GM19351 (cell line): Measurements from ENCODE around the gene XYLB.
"Not testable (repeated sequence)": the region's sequence is repeated elsewhere in the genome, so short reads cannot be mapped to it uniquely, and the experiment has no call there.

Source experiments
- ATAC-seq: cut with Tn5 transposase; IDR thresholded peaks from one replicate; pipeline ENCODE4 v1.9.1; 2021; ENCODE audit warnings: mild to moderate bottlenecking, moderate library complexity; ENCODE audit not compliant: unreplicated experiment

XYLB gene

GRCh38 chr3:38346587-38347410 lies at the start of gene XYLB:
Gene XYLB, plus strand, starts transcription at chr3:38346785. Its CDS starts 84 bp downstream, at chr3:38346869.
- peak; percentile 95 for ATAC-seq

DNA sequence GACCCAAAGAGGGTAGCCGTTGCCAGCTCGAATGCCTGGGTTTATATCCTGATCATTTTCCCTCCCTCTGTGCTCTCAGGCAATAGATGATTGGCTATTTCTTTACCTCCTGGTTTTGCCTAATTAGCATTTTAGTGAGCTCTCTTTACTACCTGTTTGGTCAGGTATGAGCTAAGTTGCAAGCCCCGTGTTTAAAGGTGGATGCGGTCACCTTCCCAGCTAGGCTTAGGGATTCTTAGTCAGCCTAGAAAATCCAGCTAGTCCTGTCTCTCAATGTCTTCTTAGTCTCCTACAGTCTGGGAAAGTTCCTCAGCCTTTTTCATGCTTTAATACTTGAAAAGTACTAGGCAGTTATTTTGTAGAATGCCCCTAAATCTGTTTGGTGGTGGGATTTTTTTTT lies 49.5 kb upstream of the XYLB start:
- not testable (repeated sequence) for ATAC-seq

DNA sequence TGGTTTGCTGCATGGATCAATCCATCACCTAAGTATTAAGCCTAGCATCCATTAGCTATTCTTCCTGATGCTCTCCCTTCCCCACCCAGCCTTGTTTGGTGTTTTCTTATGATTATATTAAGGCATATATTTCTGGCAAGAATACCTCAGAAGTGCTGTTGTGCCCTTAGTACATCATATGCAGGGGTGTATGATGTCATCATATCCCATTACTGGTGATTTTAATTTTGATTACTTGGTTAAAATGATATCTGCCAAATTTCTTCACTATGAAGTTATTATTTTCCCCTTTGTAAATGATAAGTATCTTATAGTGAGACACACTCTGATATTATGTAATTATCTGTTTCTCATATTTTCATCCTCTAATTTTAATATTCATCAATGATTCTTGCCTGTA lies 49.0 kb upstream of the XYLB start:
- no peak for ATAC-seq

GRCh38 chr3:38297947-38298711 lies 48.5 kb upstream of the XYLB start:
- no peak for ATAC-seq

GRCh38 chr3:38306941-38307340 lies 39.6 kb upstream of the XYLB start:
- no peak for ATAC-seq

- no peak for ATAC-seq
Observed at GRCh38 chr3:38307599-38307998, 39.0 kb upstream of the XYLB start.

- ATAC-seq: no peak
Observed at GRCh38 chr3:38308456-38308855, 38.1 kb upstream of the XYLB start.

- ATAC-seq: no peak
Observed at GRCh38 chr3:38311476-38311875, 35.1 kb upstream of the XYLB start.

- ATAC-seq: no peak
Observed at GRCh38 chr3:38311941-38312340, 34.6 kb upstream of the XYLB start.

DNA sequence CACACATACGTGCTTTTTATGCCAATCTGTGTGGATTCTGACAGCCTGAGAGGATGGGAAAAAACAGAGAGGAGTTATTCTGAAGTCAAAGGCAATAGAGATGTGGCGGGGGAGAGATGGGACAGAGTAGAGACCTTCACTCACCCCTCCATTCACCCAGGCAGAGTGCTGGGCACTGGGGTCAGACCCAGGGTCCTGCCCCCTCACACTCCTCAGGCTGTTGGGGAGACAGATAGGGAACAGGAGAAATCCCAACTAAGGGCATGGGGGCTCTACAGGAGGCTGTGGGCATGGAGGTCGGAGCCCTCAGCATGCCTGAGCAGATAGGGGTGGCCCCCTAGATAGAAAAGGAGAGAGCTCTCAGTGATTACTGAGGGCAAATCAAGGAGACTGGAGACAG lies 34.2 kb upstream of the XYLB start:
- no peak for ATAC-seq

DNA sequence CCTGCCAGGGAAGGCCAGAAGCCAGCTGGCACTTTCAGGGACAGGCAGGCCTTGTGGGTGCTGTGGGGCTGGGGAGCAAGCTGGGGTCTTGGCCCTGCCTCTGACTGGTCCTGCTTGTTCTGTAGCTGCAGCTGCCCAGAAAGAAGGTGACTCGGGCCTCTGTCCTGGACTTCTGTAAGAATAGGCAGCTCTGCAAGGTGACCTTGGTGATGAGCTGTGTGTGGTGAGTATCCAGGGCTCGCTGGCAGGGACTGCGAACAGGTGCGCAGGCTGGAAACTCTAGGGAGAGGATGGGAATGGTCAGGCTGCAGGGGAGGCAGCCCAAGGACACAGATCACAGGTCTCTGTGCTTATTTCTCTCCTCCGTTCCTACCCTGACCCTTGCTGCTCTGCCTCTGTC lies 33.3 kb upstream of the XYLB start:
- no peak for ATAC-seq

DNA sequence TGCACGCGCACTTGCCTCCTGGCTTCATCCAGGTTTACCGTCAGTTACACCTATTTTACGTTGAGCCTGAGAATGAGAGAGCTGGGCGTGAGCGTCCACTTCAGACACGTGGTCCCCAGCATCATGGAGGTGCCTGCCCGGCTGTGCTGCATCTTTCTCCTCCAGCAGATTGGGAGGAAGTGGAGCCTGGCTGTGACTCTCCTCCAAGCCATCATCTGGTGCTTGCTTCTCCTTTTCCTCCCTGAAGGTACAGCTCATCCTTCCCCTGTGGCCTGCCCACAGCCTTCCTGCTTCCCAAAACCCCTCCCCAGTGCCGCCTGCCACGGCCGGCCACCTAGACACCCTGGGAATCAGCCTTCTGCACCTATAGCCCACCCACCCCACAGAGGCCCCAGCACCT lies 32.9 kb upstream of the XYLB start:
- no peak for ATAC-seq

DNA sequence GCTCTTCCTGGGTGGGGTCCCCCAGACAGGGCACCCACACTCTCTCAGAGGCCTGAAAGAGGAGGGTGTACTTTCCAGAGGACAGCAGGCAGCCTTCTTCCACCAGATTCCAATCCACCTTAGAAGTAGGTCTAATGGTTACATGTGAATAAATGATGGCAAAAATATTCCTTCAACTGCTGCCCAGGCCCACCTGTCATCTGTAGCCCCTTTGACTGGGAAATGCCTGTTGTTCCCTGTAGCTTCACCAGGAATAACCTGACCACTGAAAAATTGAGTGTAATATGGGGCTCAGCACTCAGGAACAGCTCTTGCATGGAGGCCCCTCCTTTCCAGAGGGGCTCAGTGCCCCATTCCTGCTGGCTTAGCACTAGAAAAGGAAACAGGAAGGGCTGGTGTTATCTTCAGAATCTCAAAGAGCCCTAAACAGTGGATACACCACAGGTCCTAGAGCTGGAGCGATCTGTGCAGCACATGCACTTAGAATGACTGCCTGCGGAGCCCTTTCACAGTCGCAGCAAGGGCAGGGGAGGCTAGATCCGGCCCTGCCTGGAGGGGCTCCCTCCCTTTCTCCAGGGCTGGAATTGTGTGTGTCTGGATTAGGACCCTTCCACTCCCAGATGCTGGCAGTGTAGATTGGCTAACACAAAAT lies 32.3 kb upstream of the XYLB start:
- ATAC-seq: no peak

DNA sequence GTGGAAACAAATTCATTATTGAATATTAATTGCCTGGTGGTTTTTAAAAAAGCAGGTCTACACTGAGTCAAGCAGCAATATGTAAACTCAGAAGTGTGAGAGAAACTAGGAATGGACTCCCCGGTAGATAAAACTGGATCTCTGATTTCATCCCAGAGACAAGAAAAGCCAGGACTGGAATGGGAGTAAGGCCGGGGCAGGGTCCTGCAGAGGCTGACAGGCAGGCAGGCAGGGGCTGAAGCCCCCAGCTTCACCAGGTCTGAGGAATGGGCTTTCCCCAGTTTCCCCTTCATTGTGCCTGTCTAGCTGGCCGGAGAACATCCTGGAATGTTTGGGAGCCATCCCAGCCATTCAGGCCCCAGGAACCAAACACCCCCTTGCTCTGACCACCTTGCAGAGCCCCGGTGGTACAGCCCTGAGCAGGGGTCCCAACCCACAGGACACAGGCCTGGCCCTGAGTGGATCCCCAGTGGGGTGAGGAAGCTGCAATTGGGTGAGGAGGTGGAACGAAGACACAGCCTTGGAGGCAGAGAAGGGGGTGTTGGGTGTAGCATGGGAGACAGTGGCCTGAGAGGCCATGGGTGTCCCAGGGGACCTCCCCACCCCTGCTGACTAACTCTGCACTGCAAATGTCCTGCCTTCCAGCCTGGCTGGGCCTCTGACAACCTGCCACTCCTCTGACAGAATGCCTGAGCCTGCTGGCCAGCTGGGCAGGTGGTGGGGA lies 31.7 kb upstream of the XYLB start:
- no peak for ATAC-seq

DNA sequence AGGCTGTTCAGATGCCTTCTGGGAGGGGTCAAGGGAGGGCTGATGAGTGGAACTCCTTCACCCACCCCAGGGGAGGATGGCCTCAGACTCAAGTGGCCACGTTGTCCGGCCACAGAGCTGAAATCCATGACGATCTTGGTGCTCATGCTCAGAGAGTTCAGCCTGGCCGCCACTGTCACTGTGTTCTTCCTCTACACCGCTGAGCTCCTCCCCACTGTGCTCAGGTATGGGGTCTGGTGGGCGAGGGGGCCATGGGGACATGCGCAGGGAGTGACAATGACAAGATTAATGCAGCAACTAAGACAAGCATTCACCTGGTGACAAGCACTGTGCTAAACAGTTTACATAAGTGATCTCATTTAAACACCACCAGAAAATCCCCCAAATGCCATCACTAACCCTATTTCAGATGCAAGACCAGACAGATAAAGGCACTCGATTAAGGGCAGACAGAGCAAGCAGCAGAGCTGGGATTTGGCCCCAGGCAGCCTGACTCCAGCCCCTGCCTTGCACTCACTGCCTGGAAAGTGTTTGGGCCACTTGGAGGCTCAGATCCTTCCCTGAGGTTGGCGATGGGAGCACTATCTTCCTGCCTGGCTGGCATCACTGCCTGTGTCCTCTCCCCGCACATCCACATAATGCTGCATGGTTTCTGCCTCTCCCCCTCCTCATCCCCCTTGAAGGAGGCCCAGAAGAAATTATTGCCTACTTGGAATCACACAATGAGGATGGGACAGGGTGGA lies 30.9 kb upstream of the XYLB start:
- no peak for ATAC-seq

DNA sequence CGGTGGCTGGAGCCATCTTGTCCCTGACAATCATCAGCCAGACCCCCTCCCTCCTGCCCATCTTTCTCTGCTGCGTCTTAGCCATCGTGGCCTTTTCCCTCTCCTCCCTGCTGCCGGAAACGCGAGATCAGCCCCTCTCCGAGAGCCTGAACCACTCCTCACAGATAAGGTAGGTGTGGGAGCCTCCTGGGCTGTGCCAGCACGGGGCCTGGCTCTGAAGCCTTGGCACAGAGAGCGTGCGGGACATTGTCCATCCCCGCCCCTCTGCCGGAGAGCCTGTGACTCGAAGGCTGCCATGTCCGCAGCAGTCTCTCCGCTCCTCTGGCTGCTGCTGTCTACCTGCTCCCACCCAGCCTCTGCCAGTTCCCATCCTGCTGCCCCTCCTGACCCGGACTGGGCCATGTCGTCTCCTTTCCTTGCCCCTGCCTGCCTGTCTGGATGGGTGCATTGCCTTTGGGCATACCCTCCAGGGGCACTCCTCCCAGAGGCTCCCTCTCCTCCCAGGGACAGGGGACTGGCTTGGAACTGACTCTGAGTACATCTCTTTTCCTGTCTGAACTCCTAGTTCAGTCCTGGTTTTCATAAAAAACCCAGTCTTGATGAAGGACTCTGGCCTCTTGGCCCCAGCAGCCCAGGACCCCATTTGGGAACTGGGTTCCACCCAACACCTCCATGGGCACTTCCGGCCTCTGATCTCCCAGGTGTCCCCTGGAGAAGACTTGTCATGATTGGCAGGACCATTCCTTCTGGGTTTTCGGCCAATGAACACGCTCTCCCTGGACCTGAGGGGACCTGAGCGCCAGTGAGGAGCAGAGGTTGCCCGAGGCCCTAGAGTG lies 30.0 kb upstream of the XYLB start:
- ATAC-seq: no peak

DNA sequence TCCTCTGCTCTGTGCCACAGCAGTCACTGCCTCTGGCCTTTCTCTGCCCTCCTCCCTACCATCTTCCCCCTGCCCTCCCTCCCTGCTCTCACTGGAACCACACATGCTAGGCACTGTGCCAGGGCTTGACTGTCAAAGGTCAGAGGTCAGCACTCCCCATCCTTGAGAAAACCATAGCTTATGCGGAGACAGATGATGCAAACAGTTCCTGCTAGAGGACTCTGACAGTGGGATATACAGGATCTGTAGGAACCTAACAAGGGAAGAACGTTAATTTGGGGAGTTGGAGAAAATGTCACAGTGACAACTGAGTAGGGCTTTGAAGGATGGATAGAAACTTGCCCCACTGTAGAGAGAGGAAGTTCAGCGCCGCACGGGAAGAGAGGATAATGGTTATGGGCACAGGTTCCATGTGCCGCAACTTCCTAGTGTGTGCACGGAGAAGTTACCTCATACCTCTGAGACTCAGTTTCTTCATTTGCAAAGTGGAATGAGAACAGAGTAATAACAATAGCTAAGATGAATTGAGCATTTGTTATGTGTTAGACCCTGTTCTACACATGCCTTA lies 29.3 kb upstream of the XYLB start:
- ATAC-seq: no peak

- ATAC-seq: no peak
Observed at GRCh38 chr3:38318766-38319671, 27.6 kb upstream of the XYLB start.
